ENCODE data around the gene ITGAD.

ITGAD gene

GRCh38 chr16:31371619-31372484 is 21.3 kb upstream of the ITGAD start:
- Histone ChIP-seq H3K9me3 (ENCODE audit: insufficient read depth, low read depth, low read length) (no peaks in the 10 kb centered on the region), H3K27ac (ENCODE audit: low read length) (no peak overlapping the region), H3K9ac (ENCODE audit: low read depth, low read length) (no peak overlapping the region), H3K36me3 (ENCODE audit: insufficient read depth, low read depth, low read length) (no peaks in the 10 kb centered on the region), H3K4me3 (ENCODE audit: low read length) (no peak overlapping the region), H3K4me1 (ENCODE audit: insufficient read depth, low read length) (no peaks in the 10 kb centered on the region), H3K27me3 (ENCODE audit: insufficient read depth, low read length) (no peaks in the 10 kb centered on the region)

GRCh38 chr16:31373235-31373634 is 19.9 kb upstream of the ITGAD start:
- Histone ChIP-seq H3K9me3 (ENCODE audit: insufficient read depth, low read depth, low read length) (no peaks in the 10 kb centered on the region), H3K27me3 (ENCODE audit: insufficient read depth, low read length) (no peaks in the 10 kb centered on the region), H3K4me1 (ENCODE audit: insufficient read depth, low read length) (no peaks in the 10 kb centered on the region), H3K9ac (ENCODE audit: low read depth, low read length) (no peak overlapping the region), H3K4me3 (ENCODE audit: low read length) (no peak overlapping the region), H3K27ac (ENCODE audit: low read length) (no peak overlapping the region), H3K36me3 (ENCODE audit: insufficient read depth, low read depth, low read length) (no peaks in the 10 kb centered on the region)

GRCh38 chr16:31375231-31375630 is 17.9 kb upstream of the ITGAD start:
- Histone ChIP-seq H3K36me3 (ENCODE audit: insufficient read depth, low read depth, low read length) (no peaks in the 10 kb centered on the region), H3K4me1 (ENCODE audit: insufficient read depth, low read length) (no peaks in the 10 kb centered on the region), H3K27me3 (ENCODE audit: insufficient read depth, low read length) (no peaks in the 10 kb centered on the region), H3K9me3 (ENCODE audit: insufficient read depth, low read depth, low read length) (no peaks in the 10 kb centered on the region), H3K27ac (ENCODE audit: low read length) (no peak overlapping the region), H3K9ac (ENCODE audit: low read depth, low read length) (no peak overlapping the region), H3K4me3 (ENCODE audit: low read length) (no peak overlapping the region)

- Histone ChIP-seq H3K4me3 (ENCODE audit: low read length) (no peak overlapping the region), H3K9me3 (ENCODE audit: insufficient read depth, low read depth, low read length) (no peaks in the 10 kb centered on the region), H3K27me3 (ENCODE audit: insufficient read depth, low read length) (no peaks in the 10 kb centered on the region), H3K36me3 (ENCODE audit: insufficient read depth, low read depth, low read length) (no peaks in the 10 kb centered on the region), H3K4me1 (ENCODE audit: insufficient read depth, low read length) (no peaks in the 10 kb centered on the region), H3K9ac (ENCODE audit: low read depth, low read length) (no peak overlapping the region), H3K27ac (ENCODE audit: low read length) (no peak overlapping the region)
These were observed 16.4 kb upstream of the ITGAD start for GRCh38 chr16:31376705-31377104.

- Histone ChIP-seq H3K9me3 (ENCODE audit: insufficient read depth, low read depth, low read length) (no peaks in the 10 kb centered on the region), H3K9ac (ENCODE audit: low read depth, low read length) (no peak overlapping the region), H3K27ac (ENCODE audit: low read length) (no peak overlapping the region), H3K36me3 (ENCODE audit: insufficient read depth, low read depth, low read length) (no peaks in the 10 kb centered on the region), H3K27me3 (ENCODE audit: insufficient read depth, low read length) (peaks cover 2% of the 10 kb centered on the region; the same call in 1 of the 2 replicates), H3K4me1 (ENCODE audit: insufficient read depth, low read length) (peaks cover 2% of the 10 kb centered on the region; the same call in 1 of the 2 replicates), H3K4me3 (ENCODE audit: low read length) (no peak overlapping the region)
These were observed 15.8 kb upstream of the ITGAD start for GRCh38 chr16:31377210-31377903.

- Histone ChIP-seq H3K4me1 (ENCODE audit: insufficient read depth, low read length) (peaks cover 3% of the 10 kb centered on the region; the same call in 1 of the 2 replicates), H3K9ac (ENCODE audit: low read depth, low read length) (no peak overlapping the region), H3K27ac (ENCODE audit: low read length) (no peak overlapping the region), H3K9me3 (ENCODE audit: insufficient read depth, low read depth, low read length) (no peaks in the 10 kb centered on the region), H3K27me3 (ENCODE audit: insufficient read depth, low read length) (peaks cover 3% of the 10 kb centered on the region; the same call in 1 of the 2 replicates), H3K36me3 (ENCODE audit: insufficient read depth, low read depth, low read length) (no peaks in the 10 kb centered on the region), H3K4me3 (ENCODE audit: low read length) (no peak overlapping the region)
These were observed 12.9 kb upstream of the ITGAD start for GRCh38 chr16:31380201-31380600.

- Histone ChIP-seq H3K36me3 (ENCODE audit: insufficient read depth, low read depth, low read length) (no peaks in the 10 kb centered on the region), H3K9me3 (ENCODE audit: insufficient read depth, low read depth, low read length) (no peaks in the 10 kb centered on the region), H3K4me1 (ENCODE audit: insufficient read depth, low read length) (peaks cover 3% of the 10 kb centered on the region; the same call in 1 of the 2 replicates), H3K27ac (ENCODE audit: low read length) (no peak overlapping the region), H3K27me3 (ENCODE audit: insufficient read depth, low read length) (peaks cover 3% of the 10 kb centered on the region; the same call in 1 of the 2 replicates), H3K9ac (ENCODE audit: low read depth, low read length) (no peak overlapping the region), H3K4me3 (ENCODE audit: low read length) (peak overlapping the region; percentile 36; the same call in 1 of the 2 replicates)
These were observed 10.5 kb upstream of the ITGAD start for GRCh38 chr16:31382485-31383161.

- Histone ChIP-seq H3K27ac (ENCODE audit: low read length) (no peak overlapping the region), H3K4me3 (ENCODE audit: low read length) (no peak overlapping the region), H3K4me1 (ENCODE audit: insufficient read depth, low read length) (peaks cover 3% of the 10 kb centered on the region; the same call in 1 of the 2 replicates), H3K36me3 (ENCODE audit: insufficient read depth, low read depth, low read length) (no peaks in the 10 kb centered on the region), H3K9me3 (ENCODE audit: insufficient read depth, low read depth, low read length) (no peaks in the 10 kb centered on the region), H3K9ac (ENCODE audit: low read depth, low read length) (no peak overlapping the region), H3K27me3 (ENCODE audit: insufficient read depth, low read length) (peaks cover 3% of the 10 kb centered on the region; the same call in 1 of the 2 replicates)
These were observed 7.5 kb upstream of the ITGAD start for GRCh38 chr16:31385680-31386079.

GRCh38 chr16:31386157-31386984 is 6.8 kb upstream of the ITGAD start:
- Histone ChIP-seq H3K9me3 (ENCODE audit: insufficient read depth, low read depth, low read length) (no peaks in the 10 kb centered on the region), H3K4me1 (ENCODE audit: insufficient read depth, low read length) (peaks cover 3% of the 10 kb centered on the region; the same call in 1 of the 2 replicates), H3K36me3 (ENCODE audit: insufficient read depth, low read depth, low read length) (no peaks in the 10 kb centered on the region), H3K27me3 (ENCODE audit: insufficient read depth, low read length) (peaks cover 3% of the 10 kb centered on the region; the same call in 1 of the 2 replicates), H3K9ac (ENCODE audit: low read depth, low read length) (no peak overlapping the region), H3K4me3 (ENCODE audit: low read length) (no peak overlapping the region), H3K27ac (ENCODE audit: low read length) (no peak overlapping the region)

- H3K36me3 ChIP-seq (ENCODE audit: insufficient read depth, low read depth, low read length) = no peaks in the 10 kb centered on the region
- H3K27ac ChIP-seq (ENCODE audit: low read length) = no peak overlapping the region
- no peaks in the 10 kb centered on the region for H3K27me3 ChIP-seq (ENCODE audit: insufficient read depth, low read length)
These were observed 4.6 kb upstream of the ITGAD start for GRCh38 chr16:31388535-31388934.

GRCh38 chr16:31390504-31391041 is 2.6 kb upstream of the ITGAD start:
- Histone ChIP-seq H3K4me3 (ENCODE audit: low read length) (no peak overlapping the region), H3K9me3 (ENCODE audit: insufficient read depth, low read depth, low read length) (no peaks in the 10 kb centered on the region), H3K27me3 (ENCODE audit: insufficient read depth, low read length) (no peaks in the 10 kb centered on the region)

More at GRCh38 chr16:31388535-31388934, 4.6 kb upstream of the ITGAD start:
- H3K4me1 ChIP-seq (ENCODE audit: insufficient read depth, low read length) = no peaks in the 10 kb centered on the region
- no peak overlapping the region for H3K4me3 ChIP-seq (ENCODE audit: low read length)
- H3K9me3 ChIP-seq (ENCODE audit: insufficient read depth, low read depth, low read length) = no peaks in the 10 kb centered on the region
- no peak overlapping the region for H3K9ac ChIP-seq (ENCODE audit: low read depth, low read length)

More at GRCh38 chr16:31390504-31391041, 2.6 kb upstream of the ITGAD start:
- H3K36me3 ChIP-seq (ENCODE audit: insufficient read depth, low read depth, low read length) = no peaks in the 10 kb centered on the region
- H3K4me1 ChIP-seq (ENCODE audit: insufficient read depth, low read length) = no peaks in the 10 kb centered on the region
- no peak overlapping the region for H3K27ac ChIP-seq (ENCODE audit: low read length)
- no peak overlapping the region for H3K9ac ChIP-seq (ENCODE audit: low read depth, low read length)

All from iPS-20b (cell line).